ENCODE measurements around the gene TOP2A. TPM values are rescaled to one million over a fixed set of nuclear protein-coding genes. Genes with fewer than 3 reads are reported as not detected.

TOP2A gene
- total RNA-seq, 1 experiment from 2014 or later = 219 TPM

- DNase-seq (ENCODE audit: low spot score) = no peak
Observed at GRCh38 chr17:40453881-40454612, 36.4 kb upstream of the TOP2A start.

GRCh38 chr17:40452921-40453378, 35.3 kb upstream of the TOP2A start:
- no peak for DNase-seq (ENCODE audit: low spot score)

GRCh38 chr17:40452216-40452787, 34.6 kb upstream of the TOP2A start:
- DNase-seq (ENCODE audit: low spot score) = peak; percentile 60

GRCh38 chr17:40451420-40451819, 33.7 kb upstream of the TOP2A start:
- peak; percentile 53 for DNase-seq (ENCODE audit: low spot score)

- peak; percentile 40 for DNase-seq (ENCODE audit: low spot score)
Observed at GRCh38 chr17:40450175-40450574, 32.5 kb upstream of the TOP2A start.

GRCh38 chr17:40448639-40449261, 31.1 kb upstream of the TOP2A start:
- DNase-seq (ENCODE audit: low spot score) = no peak

GRCh38 chr17:40448213-40448638, 30.5 kb upstream of the TOP2A start:
- no peak for DNase-seq (ENCODE audit: low spot score)

- no peak for DNase-seq (ENCODE audit: low spot score)
Observed at GRCh38 chr17:40447806-40448205, 30.1 kb upstream of the TOP2A start.

- no peak for DNase-seq (ENCODE audit: low spot score)
Observed at GRCh38 chr17:40447148-40447644, 29.5 kb upstream of the TOP2A start.

- no peak for DNase-seq (ENCODE audit: low spot score)
Observed at GRCh38 chr17:40445751-40446468, 28.2 kb upstream of the TOP2A start.

- DNase-seq (ENCODE audit: low spot score) = no peak
Observed at GRCh38 chr17:40443988-40444899, 26.5 kb upstream of the TOP2A start.

GRCh38 chr17:40443196-40443987, 25.7 kb upstream of the TOP2A start, which contains the start of gene IGFBP4:
Gene IGFBP4, plus strand, starts transcription at chr17:40443450. Its CDS starts 286 bp downstream, at chr17:40443736.
- peak; percentile 59 for DNase-seq (ENCODE audit: low spot score)

GRCh38 chr17:40442392-40443195, 24.9 kb upstream of the TOP2A start:
- no peak for DNase-seq (ENCODE audit: low spot score)

- no peak for DNase-seq (ENCODE audit: low spot score)
Observed at GRCh38 chr17:40440166-40440565, 22.5 kb upstream of the TOP2A start.

GRCh38 chr17:40437095-40437732, 19.5 kb upstream of the TOP2A start:
- peak; percentile 45 for DNase-seq (ENCODE audit: low spot score)

GRCh38 chr17:40436636-40437035, 18.9 kb upstream of the TOP2A start:
- no peak for DNase-seq (ENCODE audit: low spot score)

- DNase-seq (ENCODE audit: low spot score) = no peak
Observed at GRCh38 chr17:40433551-40434415, 16.1 kb upstream of the TOP2A start.
